Brain pericyte (primary cell): ENCODE results near the gene PIGX.
"Not testable (repeated sequence)": the region's sequence is repeated elsewhere in the genome, so short reads cannot be mapped to it uniquely, and the experiment has no call there.

ENCODE experiments used
- DNase-seq: peaks from one replicate; pipeline ENCODE4 v3.0.0-alpha.2; 2012; ENCODE audit warnings: low read depth, low spot score

PIGX gene

GRCh38 chr3:196700801-196701200 lies 11.4 kb upstream of the PIGX start:
- no peak for DNase-seq

DNA sequence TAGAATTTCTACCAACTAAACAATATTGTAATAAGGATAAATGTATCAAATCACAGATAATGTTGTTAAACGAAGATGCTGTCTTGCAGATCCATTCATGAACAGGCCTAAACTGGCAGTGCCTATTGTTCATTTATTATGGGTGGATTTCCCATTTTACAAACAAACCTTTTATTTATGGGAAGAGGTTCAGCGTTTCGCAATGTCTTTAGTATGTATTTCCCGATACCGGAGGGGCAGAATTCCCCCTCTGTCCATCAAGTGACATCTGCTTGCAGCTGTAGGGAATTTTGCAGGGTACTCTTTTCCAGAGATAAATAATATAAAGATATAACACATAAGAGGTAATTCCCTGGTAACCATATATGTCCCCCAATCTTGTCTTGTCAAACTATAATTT lies 5.8 kb upstream of the PIGX start:
- no peak for DNase-seq

- no peak for DNase-seq
Measured at GRCh38 chr3:196706731-196707130, 5.4 kb upstream of the PIGX start.

DNA sequence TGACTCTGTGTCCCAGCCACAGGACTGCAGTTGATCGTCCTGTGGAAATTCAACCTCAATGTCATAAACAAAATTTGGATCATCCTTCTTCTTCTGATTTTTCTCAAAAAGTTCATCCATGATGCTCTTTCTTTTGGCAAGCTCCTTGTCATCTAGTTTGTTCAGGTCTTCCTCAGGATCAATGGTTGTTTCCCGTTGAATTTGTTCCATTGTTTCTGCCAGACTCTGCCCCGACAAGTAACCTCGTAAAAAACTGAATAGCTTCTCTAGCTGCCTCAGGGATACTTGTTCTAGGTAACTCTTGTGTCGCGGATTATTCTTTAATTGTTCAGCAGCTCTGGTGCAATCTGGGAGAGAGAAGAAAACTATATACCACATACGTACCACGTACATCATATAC lies 4.6 kb upstream of the PIGX start:
- DNase-seq = no peak

DNA sequence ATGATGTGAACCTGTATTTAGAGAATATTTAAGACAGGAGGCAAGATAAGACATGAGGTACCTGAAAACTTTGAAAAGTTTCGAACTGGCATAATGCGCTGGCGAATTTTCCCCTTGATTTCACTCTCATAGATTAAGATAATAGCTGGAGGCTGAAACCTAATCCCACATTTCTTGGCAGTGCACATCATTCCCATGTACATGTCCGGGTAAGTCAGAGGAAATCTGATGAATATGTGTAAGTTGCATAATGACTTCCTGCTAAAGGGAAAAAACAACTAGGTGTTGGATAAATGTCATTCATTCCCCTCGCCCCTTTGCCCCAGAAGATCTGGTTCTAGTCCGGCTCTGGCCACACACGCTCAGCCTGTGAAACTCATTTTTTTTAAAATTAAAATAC lies 3.7 kb upstream of the PIGX start:
- no peak for DNase-seq

GRCh38 chr3:196712514-196713413 lies 587 bp downstream of the PIGX start:
- DNase-seq = no peak

DNA sequence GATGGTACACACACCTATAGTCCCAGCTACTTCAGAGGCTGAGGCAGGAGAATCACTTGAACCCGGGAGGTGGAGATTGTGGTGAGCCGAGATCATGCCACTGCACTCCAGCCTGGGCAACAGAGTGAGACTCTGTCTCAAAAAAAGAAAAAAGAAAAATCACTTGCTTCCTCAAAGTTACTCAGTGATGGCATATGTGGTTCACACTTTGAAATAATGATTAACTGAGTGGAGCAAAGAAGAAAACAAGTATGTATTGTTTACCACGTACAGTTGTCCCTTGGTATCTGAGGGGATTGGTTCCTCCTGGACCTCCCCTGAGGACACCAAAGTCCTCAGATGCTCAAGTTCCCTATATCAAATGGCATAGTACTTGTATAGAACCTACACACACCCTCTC lies 5.0 kb downstream of the PIGX start:
- DNase-seq = not testable (repeated sequence)

DNA sequence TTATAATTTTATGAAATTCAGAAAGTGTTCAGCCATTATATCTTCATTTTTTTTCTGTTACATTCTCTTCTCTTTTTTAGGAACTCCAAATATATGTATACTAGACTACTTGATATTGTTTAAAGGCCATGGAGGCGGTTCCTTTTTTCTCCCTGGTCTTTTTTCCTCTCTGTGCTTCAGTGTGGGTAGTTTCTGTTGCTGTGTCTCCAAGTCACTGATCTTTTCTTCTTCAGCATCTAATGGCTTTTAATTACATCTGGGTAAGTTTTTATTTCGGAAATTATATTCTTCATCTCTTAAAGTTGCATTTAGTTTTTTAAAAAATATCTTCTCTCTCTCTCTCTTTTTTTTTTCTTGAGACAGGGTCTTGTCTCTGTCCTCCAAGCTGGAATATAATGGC lies 8.9 kb downstream of the PIGX start:
- no peak for DNase-seq

DNA sequence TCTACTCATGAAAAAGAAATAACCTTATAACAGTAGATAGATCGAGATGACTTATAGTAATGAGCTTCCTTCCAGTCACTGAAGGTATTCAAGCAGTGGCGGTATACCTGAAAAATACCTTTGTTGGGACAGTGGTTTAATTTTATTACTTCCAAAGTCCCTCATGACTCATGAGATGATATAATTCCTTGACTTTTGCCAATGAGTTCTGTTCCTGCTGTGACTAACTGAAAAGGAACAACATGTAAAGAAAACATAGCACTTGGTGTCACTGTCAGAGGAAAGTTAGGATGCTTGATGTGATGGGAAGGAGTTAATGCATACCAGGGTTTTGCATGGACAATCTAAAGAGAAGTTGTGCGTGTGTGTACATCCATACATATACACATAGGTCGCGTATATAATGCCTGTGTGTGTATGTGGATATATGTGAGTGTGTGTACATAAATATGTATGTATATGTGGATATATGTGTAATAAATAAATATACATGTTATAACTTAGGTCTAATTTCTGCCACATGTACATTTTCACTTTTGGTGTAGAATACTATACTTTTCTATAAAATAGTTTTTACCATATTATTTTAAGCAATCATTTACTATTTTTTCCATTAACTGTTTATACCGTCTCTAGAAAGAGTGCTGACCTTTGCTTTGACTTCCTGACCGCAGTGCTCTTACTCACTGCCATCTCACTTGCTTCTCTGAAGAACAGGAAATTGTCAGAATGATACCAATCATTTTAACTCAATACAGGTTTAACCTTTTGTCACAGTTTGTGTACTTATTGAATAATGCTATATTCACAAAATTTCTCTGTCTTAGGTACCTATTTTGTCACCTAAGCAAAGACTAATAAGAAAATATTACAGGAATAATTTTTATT lies 14.9 kb downstream of the PIGX start:
- no peak for DNase-seq

GRCh38 chr3:196735751-196736150 lies 23.6 kb downstream of the PIGX start:
- DNase-seq = no peak

DNA sequence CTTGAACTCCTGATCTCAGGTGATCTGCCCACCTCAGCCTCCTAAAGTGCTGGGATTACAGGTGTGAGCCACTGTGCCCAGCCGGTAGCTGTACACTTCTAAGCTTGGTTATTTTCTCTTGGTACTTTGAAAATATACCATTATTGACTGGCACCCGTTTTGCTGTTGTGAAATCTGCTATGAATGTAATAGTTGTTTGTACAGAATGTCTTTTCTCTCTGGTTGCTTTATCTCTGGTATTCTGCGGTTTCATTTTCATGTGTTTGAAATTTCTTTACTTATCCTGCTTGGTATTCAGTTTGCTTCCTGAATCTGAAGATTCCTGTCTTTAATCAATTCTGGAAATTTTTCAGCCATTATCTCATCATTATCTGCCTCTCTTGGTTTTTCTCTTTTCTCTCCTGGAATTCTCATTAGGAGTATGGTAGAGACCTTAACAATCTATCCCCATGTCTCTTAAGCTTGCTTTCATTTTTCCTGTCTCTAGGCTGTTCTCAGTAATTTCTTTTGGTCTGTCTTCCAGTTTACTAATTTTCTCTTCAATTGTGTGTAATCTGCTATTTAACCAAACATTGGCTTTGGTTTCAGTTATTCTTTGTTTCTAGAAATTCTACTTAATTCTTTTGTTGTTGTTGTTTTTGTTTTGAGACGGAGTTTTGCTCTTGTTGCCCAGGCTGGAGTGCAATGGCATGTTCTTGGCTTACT lies 24.6 kb downstream of the PIGX start:
- no peak for DNase-seq

DNA sequence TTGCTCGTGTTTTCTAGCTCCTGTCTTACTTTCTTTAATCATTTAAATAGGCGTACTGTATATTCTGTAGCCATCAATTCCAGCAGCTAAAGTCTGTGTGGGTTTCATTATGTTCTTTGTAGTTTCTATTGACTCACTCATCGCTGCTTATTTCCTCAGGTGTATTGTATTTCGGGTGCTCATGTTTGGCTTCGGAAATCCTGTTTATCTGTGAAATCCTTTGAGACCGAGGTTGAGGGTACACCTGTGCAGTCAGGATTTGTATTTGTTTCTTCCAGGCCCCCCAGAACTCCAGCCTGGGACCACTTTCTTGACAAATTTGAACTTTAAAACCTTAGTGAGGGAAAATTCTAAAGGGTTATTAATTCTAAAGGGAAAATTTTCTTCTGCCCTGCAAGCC lies 25.5 kb downstream of the PIGX start:
- no peak for DNase-seq

GRCh38 chr3:196739671-196740480 lies 27.7 kb downstream of the PIGX start, which contains the start of gene PAK2:
TSS of gene PAK2 (plus strand) at chr3:196739857. CDS start at chr3:196782647, 42,790 bp downstream.
- peak; percentile 51 for DNase-seq

- DNase-seq = no peak
Measured at GRCh38 chr3:196740481-196741248, 28.5 kb downstream of the PIGX start.

GRCh38 chr3:196741249-196741889 lies 29.2 kb downstream of the PIGX start:
- no peak for DNase-seq

- not testable (repeated sequence) for DNase-seq
Measured at GRCh38 chr3:196743569-196743968, 31.4 kb downstream of the PIGX start.

- no peak for DNase-seq
Measured at GRCh38 chr3:196749125-196749524, 36.9 kb downstream of the PIGX start.

DNA sequence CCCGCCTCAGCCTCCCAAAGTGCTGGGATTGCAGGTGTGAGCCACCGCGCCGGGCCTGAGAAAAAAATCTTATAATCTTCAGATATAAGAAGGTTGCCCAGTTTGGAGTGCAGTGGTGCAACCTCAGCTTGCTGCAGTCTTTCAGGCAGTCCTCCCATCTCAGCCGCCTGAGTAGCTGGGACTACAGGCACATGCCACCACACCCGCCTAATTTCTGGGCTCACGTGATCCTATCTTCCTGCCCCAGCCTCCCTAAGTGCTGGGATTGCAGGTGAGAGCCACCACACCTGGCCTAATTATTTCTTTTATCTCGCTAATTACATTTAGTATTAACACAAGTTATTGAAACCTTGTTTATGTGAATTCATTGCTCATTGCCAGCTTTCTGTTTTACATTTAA lies 41.0 kb downstream of the PIGX start:
- no peak for DNase-seq

DNA sequence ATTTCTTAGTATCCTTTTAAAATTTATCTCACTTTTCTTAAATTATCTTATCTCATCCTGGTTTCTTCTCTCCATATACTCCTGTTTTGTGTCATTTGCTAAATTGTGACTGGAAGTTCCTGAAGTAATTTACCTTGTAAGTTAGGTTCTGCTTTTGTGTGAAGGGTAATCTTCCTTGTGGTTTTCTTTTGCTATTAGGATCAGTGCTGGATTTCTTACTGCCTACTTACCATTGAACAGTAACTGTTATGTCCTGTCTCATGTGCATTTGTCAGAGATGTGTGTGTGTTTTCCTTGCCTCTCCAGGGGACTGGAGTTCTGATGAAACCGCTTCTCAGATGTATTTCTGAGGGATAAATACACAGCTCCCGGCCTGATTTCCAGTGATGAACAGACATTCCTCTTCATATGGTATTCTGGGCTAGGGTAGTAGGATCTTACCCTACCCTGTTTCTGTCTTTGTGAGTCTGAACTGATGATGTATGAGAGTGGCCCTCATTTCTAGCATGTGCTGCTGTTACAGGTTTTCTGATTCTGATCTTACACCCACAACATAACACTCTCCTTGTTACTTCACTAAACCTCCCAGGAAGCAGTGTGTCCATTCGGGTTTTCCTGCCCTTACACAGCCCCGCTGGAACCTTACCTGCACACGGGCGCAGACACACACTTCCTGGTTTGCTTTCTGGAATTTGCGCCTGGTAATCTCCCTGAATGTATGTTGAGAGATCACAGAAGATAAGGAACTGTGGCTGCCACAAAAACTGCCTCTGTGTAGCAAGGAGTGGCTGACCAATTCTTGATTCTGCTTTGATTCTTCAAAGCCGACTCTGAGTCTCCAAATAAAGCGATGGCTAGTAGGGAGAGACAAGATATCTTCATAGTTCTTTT lies 42.2 kb downstream of the PIGX start:
- DNase-seq = no peak
